HepG2 (cell line): ENCODE data around the gene PARVA. TPM values are rescaled to one million over a fixed set of nuclear protein-coding genes. Genes with fewer than 3 reads are reported as not detected.

Experiments used
- ATAC-seq: fragments of 200-7000 bp; cut with Tn5 transposase; 3 replicates; pipeline ENCODE4 v1.9.1; 2020; ENCODE audit warnings: mild to moderate bottlenecking, moderate library complexity
- BruUV-seq: library from RNA; stranded (reverse); fragments of 400-500 nt; replicated peaks from 2 replicates; lab custom pipeline; 2021; lab: Mats Ljungman, UMichigan
- CTCF ChIA-PET: fragments of 300-600 bp; formaldehyde crosslinking; extraction: SDS; loops from one replicate; lab custom pipeline; 2021; ENCODE audit warnings: low total read pairs, inconsistent platforms, low intra/inter-chr PET ratio; lab: Yijun Ruan, JAX
- POLR2A ChIA-PET: fragments of 350-600 bp; sonication (Branson Sonifier 250); formaldehyde crosslinking; loops from one replicate; lab custom pipeline; 2020; ENCODE audit warnings: antibody characterized with exemption, inconsistent platforms; lab: Yijun Ruan, JAX
- DNase-seq: peaks from one replicate; pipeline ENCODE4 v3.0.0-alpha.2; 2015; ENCODE audit warnings: low spot score
- FAIRE-seq: peaks from 3 replicates; lab custom pipeline; 2011; peaks lifted over from hg19 to GRCh38; lab: Jason Lieb, UNC
- H2AFZ ChIP-seq: one replicate; pipeline ENCODE4 v1.6.1; 2011; ENCODE audit warnings: low read length, inconsistent platforms
- H3K27ac ChIP-seq: fragments of 300-600 bp; 3 replicates; pipeline ENCODE4 v1.8.0; 2011; ENCODE audit warnings: mixed run types, mild to moderate bottlenecking, mixed read lengths, low read length, inconsistent platforms; ENCODE audit not compliant: insufficient read depth; ENCODE audit errors: extremely low read length
- H3K27me3 ChIP-seq, 2 experiments: fragments of 200-600 bp in 1 of 2; 2 replicates in 1 of 2; 3 replicates in 1 of 2; pipeline versions ENCODE4 v1.6.0 to v1.8.0; 2011; ENCODE audit warnings: low read length in 2 of 2, mild to moderate bottlenecking in 2 of 2, moderate library complexity in 2 of 2, inconsistent platforms in 1 of 2; ENCODE audit not compliant: insufficient read depth in 2 of 2, control insufficient read depth in 1 of 2
- H3K36me3 ChIP-seq, 2 experiments: fragments of 200-600 bp in 1 of 2; replicated peaks in 1 of 2; 2 replicates in 1 of 2; 3 replicates in 1 of 2; pipeline versions ENCODE4 v1.5.1 to v1.8.0; 2011; ENCODE audit warnings: low read length in 2 of 2, inconsistent platforms in 1 of 2; ENCODE audit not compliant: insufficient read depth in 2 of 2, control insufficient read depth in 1 of 2
- H3K4me1 ChIP-seq: 2 replicates; pipeline ENCODE4 v1.5.1; 2012; ENCODE audit warnings: low read length, inconsistent platforms; ENCODE audit not compliant: insufficient read depth
- H3K4me2 ChIP-seq: 2 replicates; pipeline ENCODE4 v1.6.0; 2011; ENCODE audit warnings: low read depth, low read length, inconsistent platforms
- H3K4me3 ChIP-seq, 3 experiments: fragments of 200-600 bp in 1 of 3; sonication (generic), shearing (Covaris generic) in 1 of 3; replicated peaks in 1 of 3; 2 replicates each; pipeline ENCODE4 v1.5.1; 2011 to 2016; ENCODE audit warnings: low read length in 3 of 3, inconsistent platforms in 2 of 3, low read depth in 2 of 3, mild to moderate bottlenecking in 2 of 3, control low read depth in 1 of 3, mixed read lengths in 1 of 3; ENCODE audit not compliant: insufficient read depth in 1 of 3
- H3K79me2 ChIP-seq: one replicate; pipeline ENCODE4 v1.6.1; 2011; ENCODE audit warnings: low read length, inconsistent platforms; ENCODE audit not compliant: insufficient read depth
- H3K9ac ChIP-seq: 2 replicates; pipeline ENCODE4 v1.6.0; 2011; ENCODE audit warnings: mild to moderate bottlenecking, low read depth, low read length, inconsistent platforms; ENCODE audit not compliant: insufficient read depth
- H3K9me3 ChIP-seq: 2 replicates; pipeline ENCODE4 v1.5.1; 2012; ENCODE audit warnings: mild to moderate bottlenecking, low read length
- H4K20me1 ChIP-seq: 2 replicates; pipeline ENCODE4 v1.6.0; 2011; ENCODE audit warnings: inconsistent platforms, mild to moderate bottlenecking, low read length, moderate library complexity; ENCODE audit not compliant: insufficient read depth
- FOXA3 ChIP-seq: IDR thresholded peaks from 2 replicates; pipeline ENCODE4 v1.6.1; 2016; ENCODE audit warnings: missing genetic modification reagents, missing compliant biosample characterization
- HCFC1 ChIP-seq: fragments of 150-350 bp; IDR thresholded peaks from 2 replicates; pipeline ENCODE4 v1.6.1; 2014; ENCODE audit warnings: low read depth, low read length
- HDAC6 ChIP-seq: fragments of 200-600 bp; sonication (generic); IDR thresholded peaks from 2 replicates; pipeline ENCODE4 v1.7.0; 2017; ENCODE audit warnings: mild to moderate bottlenecking, antibody characterized with exemption, low read length, low read depth
- PBX3 ChIP-seq: sonication (generic); formaldehyde crosslinking; IDR thresholded peaks from 2 replicates; pipeline ENCODE4 v1.8.1; 2023; ENCODE audit warnings: missing genetic modification reagents, inconsistent platforms, borderline replicate concordance
- SAFB2 ChIP-seq: sonication (generic); formaldehyde crosslinking; IDR thresholded peaks from 2 replicates; pipeline ENCODE4 v1.5.1; 2020; ENCODE audit warnings: missing genetic modification reagents, low read depth, mild to moderate bottlenecking, borderline replicate concordance
- SKI ChIP-seq: fragments of 450-650 bp; IDR thresholded peaks from one replicate; pipeline ENCODE4 v1.6.1; 2018; ENCODE audit warnings: mild to moderate bottlenecking; ENCODE audit not compliant: partially characterized antibody
- ZMYM4 ChIP-seq: sonication (generic); formaldehyde crosslinking; IDR thresholded peaks from 2 replicates; pipeline ENCODE4 v1.8.1; 2023; ENCODE audit warnings: mild to moderate bottlenecking, missing genetic modification reagents
- ZNF251 ChIP-seq: sonication (generic); formaldehyde crosslinking; IDR thresholded peaks from 2 replicates; pipeline ENCODE4 v1.9.0; 2021; ENCODE audit warnings: mild to moderate bottlenecking, missing genetic modification reagents
- ZNF343 ChIP-seq: sonication (generic); formaldehyde crosslinking; IDR thresholded peaks from 2 replicates; pipeline ENCODE4 v1.4.0; 2020; ENCODE audit warnings: mild to moderate bottlenecking, missing genetic modification reagents
- WGBS: methylation state at CpG from one replicate; pipeline ENCODE4 v1.1.6; 2017; ENCODE audit warnings: low lambda C conversion rate; 5-methylcytosine and 5-hydroxymethylcytosine counted together
- in situ Hi-C: cut with HindIII; loops from 2 replicates; pipeline ENCODE4 v1.10.0; 2017; ENCODE audit warnings: low pct_unique_long_range_greater_than_20kb; ENCODE audit not compliant: extremely low pct_ligation_motif_present
- intact Hi-C: fragments of 100-400 bp; cut with micrococcal nuclease; formaldehyde crosslinking; loops from one replicate; pipeline ENCODE4 v1.10.0; 2022; ENCODE audit not compliant: unreplicated experiment
- polyA plus RNA-seq, 8 experiments: library from polyadenylated mRNA; depleted of rRNA in 3 of 8; stranded (reverse) in 7 of 8; unstranded in 1 of 8; fragments of >200 nt; fragmentation: Illumina TruSeq in 4 of 8; extraction: Trizol in 4 of 8; gene quantifications; 2 replicates each; pipeline versions ENCODE4 v1.2.1 to v1.2.3, GENCODE V29; 2011 to 2016; ENCODE audit warnings: low read depth in 4 of 8, missing spikeins in 1 of 8, mixed read lengths in 1 of 8; ENCODE audit not compliant: insufficient read depth in 1 of 8
- total RNA-seq, 5 experiments: library from RNA; depleted of rRNA; stranded (reverse); fragments of >200 nt; fragmentation: Illumina TruSeq; extraction: Trizol; gene quantifications; 2 replicates each; pipeline ENCODE4 v1.2.3, GENCODE V29; 2016; ENCODE audit warnings: low read depth in 1 of 5

The PARVA gene
- total and polyA plus RNA-seq, 2 of the 13 experiments (the other 11 are each of a cell fraction or from before 2014, with no cell fraction given), result 5.9 to 9.1 TPM

- POLR2A ChIA-PET, result no interaction called here
- H3K27ac ChIP-seq, result no peak overlapping the region
- H4K20me1 ChIP-seq, result no peaks in the 10 kb centered on the region
- WGBS, result 62% methylated on average over 12 of the region's 12 CpGs
- no peak overlapping the region for H3K4me2 ChIP-seq
- BruUV-seq, result no TSS peak
- no peaks in the 10 kb centered on the region; a peak in 1 of 5 replicates for H3K27me3 ChIP-seq
- ATAC-seq, result no peak
- no peak for FAIRE-seq
- in situ Hi-C loops, result loop anchor here (10.0 kb wide), 1 partner anchor 56 kb away; no protein-coding TSS in a partner anchor
- no peak overlapping the region for H3K9ac ChIP-seq
- no peaks in the 10 kb centered on the region for H3K9me3 ChIP-seq
- H3K4me3 ChIP-seq, result no peak overlapping the region
- no peaks in the 10 kb centered on the region for H3K79me2 ChIP-seq
- peaks cover 10% of the 10 kb centered on the region for H3K4me1 ChIP-seq
- CTCF ChIA-PET, result no interaction called here
- intact Hi-C loops, result no loop called here
- no peak overlapping the region for H2AFZ ChIP-seq
- DNase-seq, result no peak
- no peak for TF ChIP-seq PBX3 (CRISPR knock-in tag)
- no peak for TF ChIP-seq HDAC6
- no peak for TF ChIP-seq HCFC1
- no peak for TF ChIP-seq ZMYM4 (CRISPR knock-in tag)
- TF ChIP-seq ZNF343 (CRISPR knock-in tag), result no peak
- no peak for TF ChIP-seq FOXA3 (CRISPR knock-in tag)
- no peak for TF ChIP-seq ZNF251
- no peak for TF ChIP-seq SKI
- no peak for TF ChIP-seq SAFB2 (CRISPR knock-in tag)
- no peaks in the 10 kb centered on the region for H3K36me3 ChIP-seq
These were observed 18.8 kb upstream of the PARVA start for GRCh38 chr11:12358302-12359188.
